Activated naive CD4-positive, alpha-beta T cell treated with anti-CD3 and anti-CD28 coated beads for 36 hours (primary cell): ENCODE measurements around the gene JSRP1. TPM values are rescaled to one million over a fixed set of nuclear protein-coding genes. Genes with fewer than 3 reads are reported as not detected.

Source experiments
- CTCF ChIA-PET: fragments of 350-600 bp; sonication (Branson Sonifier 250); formaldehyde crosslinking; loops from one replicate; lab custom pipeline; 2021; ENCODE audit warnings: antibody characterized with exemption; lab: Charles Lee
- DNase-seq: peaks from one replicate; pipeline ENCODE4 v3.0.0-alpha.2; 2020
- H3K27ac Mint-ChIP-seq: one replicate; pipeline ENCODE4 v1.8.0; 2021; ENCODE audit warnings: mild to moderate bottlenecking, mixed read lengths
- H3K27me3 Mint-ChIP-seq: one replicate; pipeline ENCODE4 v1.8.0; 2021; ENCODE audit warnings: low read depth, mixed read lengths
- H3K36me3 Mint-ChIP-seq: one replicate; pipeline ENCODE4 v1.8.0; 2021; ENCODE audit warnings: low read depth, mixed read lengths
- H3K4me1 Mint-ChIP-seq: one replicate; pipeline ENCODE4 v1.8.0; 2021; ENCODE audit warnings: low read depth, mixed read lengths
- H3K4me3 Mint-ChIP-seq: one replicate; pipeline ENCODE4 v1.8.0; 2021; ENCODE audit warnings: mild to moderate bottlenecking, moderate library complexity, mixed read lengths
- H3K9me3 Mint-ChIP-seq: one replicate; pipeline ENCODE4 v1.8.0; 2021; ENCODE audit warnings: mixed read lengths
- intact Hi-C: fragments of 100-400 bp; cut with micrococcal nuclease; formaldehyde crosslinking; loops from one replicate; pipeline ENCODE4 v1.15.1; 2023
- microRNA-seq: library from miRNA; unstranded; fragments of <30 nt; microRNA quantifications from one replicate; pipeline ENCODE4 v1.2.0, GENCODE V29; 2022; ENCODE audit warnings: borderline microRNAs expressed, borderline replicate concordance
- total RNA-seq, 2 experiments: library from RNA; stranded (reverse); gene quantifications; one replicate each; pipeline ENCODE4 v1.2.3, GENCODE V29; 2021

Gene JSRP1
- total RNA-seq, 2 experiments from 2014 or later, result 0.55 to 0.81 TPM

DNA sequence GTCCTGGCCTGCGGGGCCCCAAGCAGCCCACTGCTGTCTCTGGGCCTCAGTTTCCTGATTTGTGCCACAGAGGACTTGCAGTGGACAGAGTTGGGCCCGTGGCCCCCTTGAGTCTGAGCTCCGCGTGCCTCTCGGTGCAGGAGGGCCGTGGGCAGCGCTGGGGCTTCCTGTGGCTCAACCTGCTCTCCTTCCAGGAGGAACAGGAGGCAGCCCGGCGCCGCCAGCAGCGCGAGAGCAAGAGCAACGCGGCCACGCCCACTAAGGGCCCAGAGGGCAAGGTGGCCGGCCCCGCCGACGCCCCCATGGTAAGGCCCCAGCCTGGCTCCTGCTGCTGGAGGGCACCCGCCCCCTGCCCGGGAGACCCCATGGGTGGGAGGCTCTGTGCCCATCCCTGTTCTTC, 46.0 kb downstream of the JSRP1 start:
- H3K27me3 Mint-ChIP-seq, result no peaks in the 10 kb centered on the region
- no peak overlapping the region for H3K4me3 Mint-ChIP-seq
- peaks cover 26% of the 10 kb centered on the region for H3K36me3 Mint-ChIP-seq
- CTCF ChIA-PET, result no interaction called here
- DNase-seq, result no peak
- no peaks in the 10 kb centered on the region for H3K9me3 Mint-ChIP-seq
- intact Hi-C loops, result no loop called here
- no peak overlapping the region for H3K27ac Mint-ChIP-seq
- H3K4me1 Mint-ChIP-seq, result peaks cover 11% of the 10 kb centered on the region

DNA sequence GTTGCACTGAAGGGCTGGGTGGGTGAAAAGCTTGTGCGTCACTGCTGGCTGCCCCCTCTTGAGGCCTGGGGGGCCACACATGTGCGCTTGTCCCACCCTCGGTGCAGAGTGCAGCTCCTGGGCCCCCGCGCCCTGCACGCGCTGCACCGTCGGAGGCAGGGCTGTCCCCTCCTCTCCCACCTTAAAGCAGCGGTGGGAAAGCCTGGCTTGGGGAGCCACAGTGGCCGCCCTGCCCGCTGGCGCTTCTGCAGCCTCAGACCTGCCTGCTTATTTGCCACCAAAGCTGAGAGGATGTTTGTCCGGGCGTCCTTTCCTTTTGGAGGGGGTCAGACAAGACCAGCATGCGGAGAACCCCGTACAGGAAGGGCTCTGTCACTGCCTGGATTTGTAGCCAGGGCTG, 46.8 kb downstream of the JSRP1 start:
- no peak for DNase-seq
- Mint-ChIP-seq H3K36me3 (peaks cover 24% of the 10 kb centered on the region), H3K27me3 (no peaks in the 10 kb centered on the region), H3K4me1 (peaks cover 6% of the 10 kb centered on the region), H3K4me3 (no peak overlapping the region), H3K9me3 (no peaks in the 10 kb centered on the region), H3K27ac (no peak overlapping the region)
- CTCF ChIA-PET, result interaction anchor here (0.6 kb wide), 1 partner anchor 54 kb away, joined by 4 read pairs; no protein-coding TSS in a partner anchor
- intact Hi-C loops, result no loop called here

DNA sequence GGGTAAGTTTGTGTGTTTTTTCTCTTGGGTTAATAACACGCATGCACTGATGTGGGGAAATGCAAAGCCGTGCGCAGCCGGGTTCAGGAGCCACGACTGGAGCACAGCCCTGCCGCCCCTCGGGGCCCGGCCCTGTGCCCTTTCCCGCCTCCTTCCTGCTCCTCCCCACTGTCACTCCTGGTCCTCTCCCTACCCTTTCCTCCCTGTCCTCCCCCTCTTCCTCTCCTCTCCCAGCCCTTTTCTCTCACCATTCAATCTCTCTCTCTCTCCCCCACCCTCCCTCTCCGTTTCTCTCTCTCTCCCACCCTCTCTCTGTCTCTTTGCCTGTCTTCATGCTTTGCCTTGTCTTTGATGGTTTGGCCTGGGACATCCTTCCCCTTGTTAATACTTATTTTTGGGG, 47.2 kb downstream of the JSRP1 start:
- intact Hi-C loops, result no loop called here
- Mint-ChIP-seq H3K4me3 (no peak overlapping the region), H3K4me1 (peaks cover 4% of the 10 kb centered on the region), H3K36me3 (peaks cover 26% of the 10 kb centered on the region), H3K27ac (no peak overlapping the region), H3K9me3 (no peaks in the 10 kb centered on the region), H3K27me3 (no peaks in the 10 kb centered on the region)
- no peak for DNase-seq
- CTCF ChIA-PET, result interaction anchor here (0.6 kb wide), 1 partner anchor 54 kb away, joined by 4 read pairs; no protein-coding TSS in a partner anchor

DNA sequence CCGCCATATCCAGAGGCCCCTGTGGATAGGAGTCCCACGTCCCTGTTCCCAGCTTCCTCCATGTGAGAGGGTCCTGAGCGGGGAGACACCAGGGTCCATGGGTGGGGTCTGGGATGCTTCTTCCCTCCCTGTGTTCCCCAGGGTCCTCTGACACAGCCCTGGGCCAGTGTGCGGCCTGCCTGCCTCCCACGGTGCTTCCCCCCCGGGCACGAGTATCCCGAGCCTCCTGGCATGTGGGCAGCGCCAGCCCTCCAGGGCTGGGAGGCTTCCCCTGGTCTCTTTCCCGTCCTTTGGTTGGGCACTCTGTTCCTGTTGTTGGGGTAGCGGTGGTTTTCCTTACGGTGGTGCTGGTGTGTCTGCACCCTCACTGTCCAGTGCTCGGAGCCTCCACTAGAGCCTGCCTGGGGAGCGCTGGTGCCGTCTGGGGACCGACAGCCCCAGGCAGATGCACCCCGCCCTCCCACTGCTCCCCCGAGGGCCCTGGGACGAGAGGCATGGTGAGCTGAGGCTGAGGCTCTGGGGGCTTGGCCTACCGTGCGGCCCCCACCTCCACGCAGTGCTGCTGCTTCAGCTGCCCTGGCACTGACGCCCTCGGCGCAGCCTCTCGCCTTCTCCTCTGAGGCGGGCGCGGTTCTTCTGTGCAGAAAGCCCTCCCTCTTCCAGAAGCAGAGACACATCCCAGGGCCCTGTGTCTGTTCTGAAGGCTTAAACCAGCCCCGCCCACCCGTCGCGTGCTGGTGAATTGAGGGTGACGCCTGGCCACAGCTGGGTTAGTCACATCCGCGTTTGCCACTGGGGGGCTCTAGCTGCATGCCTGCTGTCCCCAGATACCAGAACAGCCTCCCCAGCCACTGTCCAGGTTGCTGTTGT, 48.0 kb downstream of the JSRP1 start:
- Mint-ChIP-seq H3K27me3 (no peaks in the 10 kb centered on the region), H3K36me3 (peaks cover 25% of the 10 kb centered on the region), H3K9me3 (no peaks in the 10 kb centered on the region), H3K4me3 (no peak overlapping the region), H3K4me1 (no peaks in the 10 kb centered on the region), H3K27ac (no peak overlapping the region)
- intact Hi-C loops, result no loop called here
- peak; percentile 25 for DNase-seq
- CTCF ChIA-PET, result interaction anchor here (0.6 kb wide), 1 partner anchor 53 kb away, joined by 4 read pairs; no protein-coding TSS in a partner anchor

DNA sequence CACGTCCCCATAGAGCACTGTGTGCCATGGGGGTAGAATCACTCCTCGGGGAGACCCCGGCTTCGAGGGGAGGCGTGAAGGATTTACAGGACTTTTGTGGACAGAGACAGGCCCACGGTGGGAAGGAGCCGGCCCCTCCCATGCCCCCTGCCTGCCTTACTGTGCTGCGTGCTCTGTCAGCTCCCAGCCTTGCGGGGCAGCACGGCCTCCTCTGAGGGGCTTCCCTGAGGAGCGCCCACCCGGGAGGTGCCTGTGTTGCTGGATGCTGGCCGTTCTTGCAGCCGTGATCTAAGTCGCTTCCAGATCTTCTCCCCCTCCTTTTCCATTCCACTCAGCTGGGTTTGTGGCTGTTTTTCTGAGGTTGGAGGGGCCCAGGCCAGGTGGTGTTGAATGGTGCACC, 49.2 kb downstream of the JSRP1 start:
- no peaks in the 10 kb centered on the region for H3K4me1 Mint-ChIP-seq
- no peak overlapping the region for H3K4me3 Mint-ChIP-seq
- DNase-seq, result no peak
- peaks cover 19% of the 10 kb centered on the region for H3K36me3 Mint-ChIP-seq
- no peaks in the 10 kb centered on the region for H3K9me3 Mint-ChIP-seq
- no peaks in the 10 kb centered on the region for H3K27me3 Mint-ChIP-seq
- CTCF ChIA-PET, result no interaction called here
- H3K27ac Mint-ChIP-seq, result no peak overlapping the region
- intact Hi-C loops, result no loop called here

DNA sequence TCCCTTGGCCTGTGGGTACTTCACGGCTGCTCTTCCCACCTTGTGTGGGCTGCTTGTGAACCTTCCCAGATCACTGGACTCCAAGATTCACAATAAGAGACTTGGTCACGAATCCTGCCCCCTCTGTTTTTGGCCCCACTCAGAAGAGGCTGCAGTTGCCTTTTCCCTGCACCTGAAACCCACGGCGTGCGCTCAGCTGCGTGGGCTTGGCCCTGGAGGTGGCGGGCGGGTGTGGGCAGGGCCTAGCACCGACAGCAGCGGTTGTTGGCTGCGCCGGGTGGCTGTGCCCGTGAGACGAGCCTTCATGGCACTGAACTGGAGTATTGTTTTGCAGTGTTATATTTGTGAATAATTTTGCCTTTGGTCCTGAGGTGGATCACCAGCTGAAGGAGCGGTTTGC, 53.9 kb downstream of the JSRP1 start:
- H3K27ac Mint-ChIP-seq, result no peak overlapping the region
- intact Hi-C loops, result no loop called here
- no peak overlapping the region for H3K4me3 Mint-ChIP-seq
- no peaks in the 10 kb centered on the region for H3K4me1 Mint-ChIP-seq
- CTCF ChIA-PET, result no interaction called here
- no peaks in the 10 kb centered on the region for H3K27me3 Mint-ChIP-seq
- H3K36me3 Mint-ChIP-seq, result peaks cover 10% of the 10 kb centered on the region
- H3K9me3 Mint-ChIP-seq, result no peaks in the 10 kb centered on the region
- no peak for DNase-seq

Small RNA genes lying within 50 kb of the gene (microRNA-seq; reads per million reads assigned to microRNA genes)
- gene MIR1227, result 9.9 reads per million, percentile 22 among the genes with 10 or more reads in this experiment
- gene MIR4321, result not detected

Other genes with a start within 250 kb of the JSRP1 start
- gene BTBD2, start 240.7 kb downstream of the JSRP1 start, total RNA-seq, result 10 to 100 TPM; 37.0 to 49.0 TPM
- gene MKNK2, start 205.2 kb downstream of the JSRP1 start, total RNA-seq, result 100 to 1,000 TPM; 155 to 157 TPM
- gene MOB3A, start 160.1 kb downstream of the JSRP1 start, total RNA-seq, result 10 to 100 TPM; 43.7 to 44.1 TPM
- 10 to 100 TPM; 13.1 to 14.2 TPM for gene IZUMO4, start 159.5 kb downstream of the JSRP1 start, total RNA-seq
- gene AP3D1, start 104.9 kb downstream of the JSRP1 start, total RNA-seq, result 10 to 100 TPM; 60.5 to 64.2 TPM
- 10 to 100 TPM; 48.7 to 55.0 TPM for gene DOT1L, start 92.5 kb downstream of the JSRP1 start, total RNA-seq
- 10 to 100 TPM; 56.9 to 60.6 TPM for gene PLEKHJ1, start 20.1 kb downstream of the JSRP1 start, total RNA-seq
- 100 to 1,000 TPM; 154 to 158 TPM for gene SF3A2, start 19.6 kb downstream of the JSRP1 start, total RNA-seq
- 1 to 10 TPM; 2.6 to 4.0 TPM for gene AMH, start 7.1 kb downstream of the JSRP1 start, total RNA-seq
- gene PEAK3, start 25.8 kb upstream of the JSRP1 start, total RNA-seq, result not detected
- gene LINGO3, start 51.7 kb upstream of the JSRP1 start, total RNA-seq, result not detected
- 100 to 1,000 TPM; 162 to 164 TPM for gene LSM7, start 72.2 kb upstream of the JSRP1 start, total RNA-seq
- gene SPPL2B, start 72.3 kb upstream of the JSRP1 start, total RNA-seq, result 10 to 100 TPM; 56.8 to 59.6 TPM
- gene TMPRSS9, start 103.8 kb upstream of the JSRP1 start, total RNA-seq, result not detected
- gene TIMM13, start 171.2 kb upstream of the JSRP1 start, total RNA-seq, result 10 to 100 TPM; 67.3 to 70.8 TPM
- gene LMNB2, start 200.5 kb upstream of the JSRP1 start, total RNA-seq, result 100 to 1,000 TPM in 1 of 2 experiments, 10 to 100 TPM in 1; 97.7 to 101 TPM
- gene GADD45B, start 219.7 kb upstream of the JSRP1 start, total RNA-seq, result 100 to 1,000 TPM; 107 to 112 TPM